PFSK-1 (cell line): ENCODE measurements around the gene TCF12.

Experiments
- FOXP2 ChIP-seq: optimal IDR thresholded peaks from 2 replicates; pipeline ENCODE3; 2011; ENCODE audit warnings: borderline replicate concordance, control low read depth, inconsistent platforms; ENCODE audit not compliant: insufficient read depth; ENCODE audit errors: extremely low read length, extremely low read depth
- POLR2AphosphoS5 ChIP-seq: IDR thresholded peaks from 2 replicates; pipeline ENCODE4 v1.6.1; 2012; ENCODE audit warnings: low read depth, mild to moderate bottlenecking, control low read depth, low read length, moderate library complexity
- REST ChIP-seq, 2 experiments: IDR thresholded peaks; 2 replicates each; pipeline versions ENCODE4 v1.6.1 to v1.8.0; 2011 to 2012; ENCODE audit warnings: low read depth in 2 of 2, low read length in 2 of 2, control low read depth in 1 of 2, inconsistent platforms in 1 of 2, mild to moderate bottlenecking in 1 of 2, moderate library complexity in 1 of 2; ENCODE audit not compliant: insufficient read depth in 1 of 2
- SIN3A ChIP-seq: IDR thresholded peaks from 2 replicates; pipeline ENCODE4 v1.6.1; 2012; ENCODE audit warnings: mild to moderate bottlenecking, low read length, moderate library complexity, borderline replicate concordance; ENCODE audit not compliant: insufficient read depth
- TAF1 ChIP-seq: IDR thresholded peaks from 2 replicates; pipeline ENCODE4 v1.6.1; 2012; ENCODE audit warnings: low read length, control low read depth, borderline replicate concordance; ENCODE audit not compliant: insufficient read depth

The TCF12 gene

GRCh38 chr15:56948764-56949101, 30.3 kb downstream of the TCF12 start:
- TF ChIP-seq TAF1, result no peak
- TF ChIP-seq POLR2AphosphoS5, result no peak
- no peak for TF ChIP-seq REST (IDR thresholded peaks at IDR 0.05; ENCODE audit: insufficient read depth in 1 of 2, low read depth in 2 of 2, low read length in 2 of 2)
- no peak for TF ChIP-seq SIN3A
- TF ChIP-seq FOXP2, result no peak

GRCh38 chr15:56950979-56951378, 32.5 kb downstream of the TCF12 start:
- TF ChIP-seq POLR2AphosphoS5 (no peak), SIN3A (no peak), REST (IDR thresholded peaks at IDR 0.05; ENCODE audit: insufficient read depth in 1 of 2, low read depth in 2 of 2, low read length in 2 of 2) (no peak), FOXP2 (no peak), TAF1 (no peak)

- TF ChIP-seq REST (IDR thresholded peaks at IDR 0.05; ENCODE audit: insufficient read depth in 1 of 2, low read depth in 2 of 2, low read length in 2 of 2) (no peak), TAF1 (no peak), POLR2AphosphoS5 (no peak), SIN3A (no peak), FOXP2 (no peak)
Observed at GRCh38 chr15:56953790-56954189, 35.3 kb downstream of the TCF12 start.

- TF ChIP-seq REST (IDR thresholded peaks at IDR 0.05; ENCODE audit: insufficient read depth in 1 of 2, low read depth in 2 of 2, low read length in 2 of 2), result no peak
- no peak for TF ChIP-seq SIN3A
- TF ChIP-seq POLR2AphosphoS5, result no peak
- TF ChIP-seq TAF1, result no peak
- TF ChIP-seq FOXP2, result no peak
Observed at GRCh38 chr15:56956538-56956937, 38.1 kb downstream of the TCF12 start.

GRCh38 chr15:56957812-56958406, 39.5 kb downstream of the TCF12 start:
- no peak for TF ChIP-seq SIN3A
- TF ChIP-seq REST (IDR thresholded peaks at IDR 0.05; ENCODE audit: insufficient read depth in 1 of 2, low read depth in 2 of 2, low read length in 2 of 2), result no peak
- no peak for TF ChIP-seq POLR2AphosphoS5
- TF ChIP-seq TAF1, result no peak
- TF ChIP-seq FOXP2, result no peak
